ENCODE measurements around the gene TMEM170A. TPM values are rescaled to one million over a fixed set of nuclear protein-coding genes. Genes with fewer than 3 reads are reported as not detected.
A peak's percentile ranks its signal among the peaks of the same experiment; 100 is the strongest.

The TMEM170A gene, protein sequence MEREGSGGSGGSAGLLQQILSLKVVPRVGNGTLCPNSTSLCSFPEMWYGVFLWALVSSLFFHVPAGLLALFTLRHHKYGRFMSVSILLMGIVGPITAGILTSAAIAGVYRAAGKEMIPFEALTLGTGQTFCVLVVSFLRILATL
- total RNA-seq (2021) (31.4 and 31.7 TPM in 2 replicates), Bru-seq, nascent RNA (percentile 83 among the genes with signal in this experiment), BruChase-seq, experiment 1, labeled RNA remaining after a 2-hour chase (percentile 98 among the genes with signal in this experiment), BruChase-seq, experiment 2, labeled RNA remaining after a 6-hour chase (percentile 97 among the genes with signal in this experiment)
- long read RNA-seq, full-length matches to known transcripts, result 7 of 22 reads
- long read RNA-seq, partial matches to known transcripts, result 5 of 22 reads
- long read RNA-seq, other reads (novel, unspliced or antisense), result 10 of 22 reads

DNA sequence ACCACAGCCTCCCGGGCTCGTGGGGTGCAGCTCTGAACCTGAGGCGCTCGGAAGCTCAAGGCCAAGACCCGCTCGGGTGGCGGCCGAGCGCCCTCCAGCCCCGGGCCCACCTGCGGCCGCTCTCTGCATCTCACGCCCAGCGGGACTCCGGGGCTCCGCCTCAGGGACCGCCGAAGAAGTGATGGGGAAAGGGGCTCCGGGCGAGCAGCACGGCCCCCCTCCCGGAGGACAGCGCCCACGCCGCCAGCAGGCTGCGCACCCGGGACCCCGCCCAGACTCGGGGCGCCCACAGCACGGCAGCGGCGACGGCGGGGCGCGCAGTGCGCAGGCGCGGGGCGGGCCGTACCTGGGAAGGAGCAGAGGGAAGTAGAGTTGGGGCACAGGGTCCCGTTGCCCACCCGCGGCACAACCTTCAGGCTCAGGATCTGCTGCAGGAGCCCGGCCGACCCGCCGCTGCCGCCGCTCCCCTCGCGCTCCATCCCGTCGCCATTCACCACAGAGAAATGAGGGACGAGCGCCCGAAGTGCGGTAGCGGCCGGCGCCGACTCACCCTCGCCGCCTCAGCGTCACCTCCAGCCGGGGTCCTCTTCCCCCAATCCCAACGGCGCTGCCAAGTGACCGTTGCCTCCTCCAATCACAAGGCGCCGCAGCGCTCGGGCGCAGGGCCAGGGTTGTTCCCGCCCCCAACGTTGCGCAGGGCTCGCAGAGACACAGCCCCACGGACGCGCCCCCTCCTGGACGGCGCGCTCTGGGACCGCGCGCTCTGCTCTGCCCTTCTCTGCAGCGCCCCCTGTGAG is at the start of gene TMEM170A:
Gene TMEM170A, minus strand, starts transcription at position 568 of the 797 bp plus-strand sequence. Its CDS starts 89 bp downstream, at position 479.
- Histone ChIP-seq H3K79me2 (ENCODE audit: low read depth) (peaks cover 47% of the 10 kb centered on the region), H2AFZ (peak within 1 kb of the TSS; percentile 90), H4K20me1 (ENCODE audit: insufficient read depth) (peaks cover 25% of the 10 kb centered on the region), H3K9me2 (ENCODE audit: insufficient read depth) (no peaks in the 10 kb centered on the region), H3K4me2 (peak within 1 kb of the TSS; percentile 83), H3F3A (ENCODE audit: insufficient read depth, low read depth) (peaks cover 5% of the 10 kb centered on the region; the same call in 1 of the 2 replicates), H3K9me3 (ENCODE audit: insufficient read depth, low read depth) (no peaks in the 10 kb centered on the region), H3K4me1 (replicated peaks; ENCODE audit: insufficient read depth) (peaks cover 18% of the 10 kb centered on the region), H3K36me3 (ENCODE audit: low read depth) (0 out of 2 replicates have a peak, but pooled peaks cover 6% of the 10 kb centered on the region), H3K4me3 (peak within 1 kb of the TSS; percentile 61), H3K27ac (peak within 1 kb of the TSS; percentile 45), H3K27me3 (ENCODE audit: insufficient read depth, low read depth) (no peaks in the 10 kb centered on the region)
- POLR2A ChIA-PET (ENCODE audit: unreplicated experiment), result interaction anchor here (0.6 to 0.8 kb wide), 2 partner anchors 228 to 731 kb away, joined by 4 to 5 read pairs; no protein-coding TSS in a partner anchor
- intact Hi-C loops (cut with micrococcal nuclease; ENCODE audit: unreplicated experiment), result loop anchor here (1.0 to 10.0 kb wide), 4 partner anchors 30 to 270 kb away; partner anchors contain the start of gene ADAT1
- peak; percentile 91 to 99 for DNase-seq
- TF ChIP-seq, protein P1, sequence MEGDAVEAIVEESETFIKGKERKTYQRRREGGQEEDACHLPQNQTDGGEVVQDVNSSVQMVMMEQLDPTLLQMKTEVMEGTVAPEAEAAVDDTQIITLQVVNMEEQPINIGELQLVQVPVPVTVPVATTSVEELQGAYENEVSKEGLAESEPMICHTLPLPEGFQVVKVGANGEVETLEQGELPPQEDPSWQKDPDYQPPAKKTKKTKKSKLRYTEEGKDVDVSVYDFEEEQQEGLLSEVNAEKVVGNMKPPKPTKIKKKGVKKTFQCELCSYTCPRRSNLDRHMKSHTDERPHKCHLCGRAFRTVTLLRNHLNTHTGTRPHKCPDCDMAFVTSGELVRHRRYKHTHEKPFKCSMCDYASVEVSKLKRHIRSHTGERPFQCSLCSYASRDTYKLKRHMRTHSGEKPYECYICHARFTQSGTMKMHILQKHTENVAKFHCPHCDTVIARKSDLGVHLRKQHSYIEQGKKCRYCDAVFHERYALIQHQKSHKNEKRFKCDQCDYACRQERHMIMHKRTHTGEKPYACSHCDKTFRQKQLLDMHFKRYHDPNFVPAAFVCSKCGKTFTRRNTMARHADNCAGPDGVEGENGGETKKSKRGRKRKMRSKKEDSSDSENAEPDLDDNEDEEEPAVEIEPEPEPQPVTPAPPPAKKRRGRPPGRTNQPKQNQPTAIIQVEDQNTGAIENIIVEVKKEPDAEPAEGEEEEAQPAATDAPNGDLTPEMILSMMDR (conservative IDR thresholded peaks at IDR 0.05), result peak; percentile 100
- no peak for TF ChIP-seq EZH2 (IDR thresholded peaks at IDR 0.05; ENCODE audit: low read depth)
- CTCF ChIA-PET, result interaction anchor here (0.5 to 1.4 kb wide), 6 partner anchors 24 to 765 kb away, joined by 3 to 10 read pairs (median 4); partner anchors contain the start of genes BCAR1, KARS1 and TERF2IP
- BruUV-seq (replicated peaks), result TSS peak; percentile 74

DNA sequence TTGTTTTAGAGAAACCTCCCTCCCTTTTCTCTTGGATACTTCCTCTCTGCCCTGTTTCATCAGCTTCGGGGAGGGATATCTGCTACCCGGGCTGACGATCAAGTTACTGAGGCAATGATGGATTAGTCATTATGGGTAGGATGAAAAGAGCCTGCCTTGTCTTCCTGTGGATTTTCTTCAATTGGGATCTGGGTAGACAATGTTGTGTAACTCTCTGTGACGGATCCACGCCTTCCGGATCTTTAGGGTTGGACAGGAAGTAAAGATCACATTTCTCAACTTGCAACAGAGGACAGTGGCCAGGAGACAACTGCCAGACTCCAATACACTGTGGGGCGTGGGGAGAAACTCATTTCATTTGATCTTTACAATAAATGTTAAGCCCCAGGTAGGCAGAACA is 42.1 kb upstream of the TMEM170A start:
- H3K9me3 ChIP-seq (ENCODE audit: insufficient read depth, low read depth), result no peaks in the 10 kb centered on the region

More for the DNA sequence above, 42.1 kb upstream of the TMEM170A start:
- CTCF ChIA-PET, result interaction anchor here (1.0 kb wide), 1 partner anchor 42 kb away, joined by 3 read pairs; no protein-coding TSS in a partner anchor
- H3F3A ChIP-seq (ENCODE audit: insufficient read depth, low read depth), result peaks cover 30% of the 10 kb centered on the region
- 0 out of 2 replicates have a peak, but pooled peaks cover 4% of the 10 kb centered on the region for H3K36me3 ChIP-seq (ENCODE audit: low read depth)
- DNase-seq, result peak; percentile 48 to 87
- no peaks in the 10 kb centered on the region for H3K9me2 ChIP-seq (ENCODE audit: insufficient read depth)
- POLR2A ChIA-PET (ENCODE audit: unreplicated experiment), result no interaction called here
- peaks cover 45% of the 10 kb centered on the region for H3K4me1 ChIP-seq (replicated peaks; ENCODE audit: insufficient read depth)
- peak overlapping the region; percentile 54 for H3K4me2 ChIP-seq
- no peak overlapping the region for H3K4me3 ChIP-seq
- no peaks in the 10 kb centered on the region for H3K79me2 ChIP-seq (ENCODE audit: low read depth)
- intact Hi-C loops (cut with micrococcal nuclease; ENCODE audit: unreplicated experiment), result no loop called here
- TF ChIP-seq EZH2 (IDR thresholded peaks at IDR 0.05; ENCODE audit: low read depth), result no peak
- TF ChIP-seq, protein P1 (conservative IDR thresholded peaks at IDR 0.05), result no peak
- BruUV-seq (replicated peaks), result no TSS peak
- H3K27me3 ChIP-seq (ENCODE audit: insufficient read depth, low read depth), result no peaks in the 10 kb centered on the region
- no peaks in the 10 kb centered on the region for H4K20me1 ChIP-seq (ENCODE audit: insufficient read depth)
- no peak overlapping the region for H2AFZ ChIP-seq
- peak overlapping the region; percentile 91 for H3K27ac ChIP-seq
